ENCODE data around the gene WASF2. TPM values are rescaled to one million over a fixed set of nuclear protein-coding genes. Genes with fewer than 3 reads are reported as not detected.

WASF2 gene
- total and polyA plus RNA-seq, 12 donors: 17.4 to 159 (median 60.9) TPM

GRCh38 chr1:27451343-27451742, 38.6 kb downstream of the WASF2 start:
- DNase-seq: no peak
- Histone ChIP-seq H3K4me1 (replicated peaks in 1 of 2) (peaks cover 8 to 58% of the 10 kb centered on the region in 2 donors), H3K4me3 (no peak overlapping the region), H3K9me3 (replicated peaks in 1 of 3) (no peaks in the 10 kb centered on the region), H3K27me3 (no peaks in the 10 kb centered on the region), H3K27ac (peak overlapping the region in 1 of 5 donors; percentile 45), H3K36me3 (replicated peaks in 1 of 2) (no peaks in the 10 kb centered on the region)
- WGBS, 4 donors: 30 to 63% (median 53%) methylated on average over 1 of the region's 1 CpG
- no peak for TF ChIP-seq POLR2A (IDR thresholded peaks at IDR 0.05)
- TF ChIP-seq, protein P1, sequence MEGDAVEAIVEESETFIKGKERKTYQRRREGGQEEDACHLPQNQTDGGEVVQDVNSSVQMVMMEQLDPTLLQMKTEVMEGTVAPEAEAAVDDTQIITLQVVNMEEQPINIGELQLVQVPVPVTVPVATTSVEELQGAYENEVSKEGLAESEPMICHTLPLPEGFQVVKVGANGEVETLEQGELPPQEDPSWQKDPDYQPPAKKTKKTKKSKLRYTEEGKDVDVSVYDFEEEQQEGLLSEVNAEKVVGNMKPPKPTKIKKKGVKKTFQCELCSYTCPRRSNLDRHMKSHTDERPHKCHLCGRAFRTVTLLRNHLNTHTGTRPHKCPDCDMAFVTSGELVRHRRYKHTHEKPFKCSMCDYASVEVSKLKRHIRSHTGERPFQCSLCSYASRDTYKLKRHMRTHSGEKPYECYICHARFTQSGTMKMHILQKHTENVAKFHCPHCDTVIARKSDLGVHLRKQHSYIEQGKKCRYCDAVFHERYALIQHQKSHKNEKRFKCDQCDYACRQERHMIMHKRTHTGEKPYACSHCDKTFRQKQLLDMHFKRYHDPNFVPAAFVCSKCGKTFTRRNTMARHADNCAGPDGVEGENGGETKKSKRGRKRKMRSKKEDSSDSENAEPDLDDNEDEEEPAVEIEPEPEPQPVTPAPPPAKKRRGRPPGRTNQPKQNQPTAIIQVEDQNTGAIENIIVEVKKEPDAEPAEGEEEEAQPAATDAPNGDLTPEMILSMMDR (IDR thresholded peaks at IDR 0.05): no peak
- intact Hi-C loops (cut with DNase I): no loop called here

- no peaks in the 10 kb centered on the region for H3K27me3 ChIP-seq
- H3K4me1 ChIP-seq (replicated peaks in 1 of 2): peaks cover 8 to 58% of the 10 kb centered on the region in 2 donors
- H3K4me3 ChIP-seq: no peak overlapping the region
- H3K27ac ChIP-seq: peak overlapping the region in 1 of 5 donors; percentile 2
- no peak for DNase-seq
- TF ChIP-seq, protein P1 (IDR thresholded peaks at IDR 0.05): no peak
- TF ChIP-seq POLR2A (IDR thresholded peaks at IDR 0.05): no peak
- 87 to 93% (median 90%) methylated on average over 9 of the region's 9 CpGs for WGBS, 4 donors
- H3K9me3 ChIP-seq (replicated peaks in 1 of 3): no peaks in the 10 kb centered on the region
- H3K36me3 ChIP-seq (replicated peaks in 1 of 2): no peaks in the 10 kb centered on the region
- intact Hi-C loops (cut with DNase I): no loop called here
Observed at GRCh38 chr1:27448982-27449381, 41.0 kb downstream of the WASF2 start.

DNA sequence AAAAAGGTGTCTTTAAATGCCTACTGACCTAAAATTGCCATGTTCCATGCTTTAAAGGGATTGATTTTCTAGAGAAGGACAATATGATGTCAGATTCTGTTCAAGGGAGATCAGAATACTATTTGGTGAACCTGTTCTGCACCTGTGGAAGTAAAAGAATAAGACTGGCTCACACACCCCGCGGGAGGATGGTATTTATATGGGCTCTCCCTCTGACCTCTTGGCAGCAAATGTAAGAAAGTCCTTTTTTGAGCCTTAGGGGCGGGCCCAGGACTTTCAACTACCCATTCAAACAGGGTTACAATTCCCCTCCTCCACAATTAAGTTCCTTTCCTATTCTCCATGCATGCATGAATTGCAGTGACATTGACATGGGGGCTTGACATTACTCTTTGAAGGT, 42.1 kb downstream of the WASF2 start:
- peaks cover 8 to 58% of the 10 kb centered on the region in 2 donors for H3K4me1 ChIP-seq (replicated peaks in 1 of 2)
- no peak overlapping the region for H3K4me3 ChIP-seq
- H3K9me3 ChIP-seq (replicated peaks in 1 of 3): no peaks in the 10 kb centered on the region
- H3K27me3 ChIP-seq: no peaks in the 10 kb centered on the region
- TF ChIP-seq POLR2A (IDR thresholded peaks at IDR 0.05): no peak
- intact Hi-C loops (cut with DNase I): no loop called here
- WGBS, 4 donors: 51 to 72% (median 55%) methylated on average over 3 of the region's 3 CpGs
- H3K27ac ChIP-seq: no peak overlapping the region
- H3K36me3 ChIP-seq (replicated peaks in 1 of 2): no peaks in the 10 kb centered on the region
- DNase-seq: no peak

DNA sequence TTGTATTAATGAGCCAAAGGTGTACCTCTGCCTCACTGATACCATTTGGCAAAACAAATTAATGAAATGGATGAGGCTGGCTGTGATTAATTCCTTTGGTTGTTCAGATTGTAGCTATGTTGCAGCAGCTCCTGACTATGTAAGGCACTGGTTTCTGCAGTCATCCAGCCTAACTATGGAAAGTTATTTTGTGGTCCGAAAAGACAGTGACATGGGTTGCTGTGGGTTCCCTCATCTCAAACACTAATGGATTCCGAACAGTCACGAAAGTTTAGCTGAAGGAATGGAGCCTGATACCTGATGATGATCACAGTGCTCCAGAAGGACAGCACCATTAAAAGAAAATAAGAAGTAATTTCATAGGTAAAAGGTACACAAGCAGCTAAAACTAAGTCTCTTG, 42.6 kb downstream of the WASF2 start:
- no peaks in the 10 kb centered on the region for H3K9me3 ChIP-seq (replicated peaks in 1 of 3)
- 81 to 91% (median 86%) methylated on average over 3 of the region's 3 CpGs for WGBS, 4 donors
- no peaks in the 10 kb centered on the region for H3K27me3 ChIP-seq
- H3K36me3 ChIP-seq (replicated peaks in 1 of 2): no peaks in the 10 kb centered on the region
- TF ChIP-seq, protein P1 (IDR thresholded peaks at IDR 0.05): no peak
- TF ChIP-seq POLR2A (IDR thresholded peaks at IDR 0.05): no peak
- no peak overlapping the region for H3K4me3 ChIP-seq
- no peak for DNase-seq
- intact Hi-C loops (cut with DNase I): no loop called here
- peaks cover 8 to 58% of the 10 kb centered on the region in 2 donors for H3K4me1 ChIP-seq (replicated peaks in 1 of 2)
- peak overlapping the region in 1 of 5 donors; percentile 34 for H3K27ac ChIP-seq

- H3K9me3 ChIP-seq (replicated peaks in 1 of 3): no peaks in the 10 kb centered on the region
- H3K36me3 ChIP-seq (replicated peaks in 1 of 2): no peaks in the 10 kb centered on the region
- TF ChIP-seq POLR2A (IDR thresholded peaks at IDR 0.05): no peak
- TF ChIP-seq, protein P1 (IDR thresholded peaks at IDR 0.05): no peak
- no peak overlapping the region for H3K4me3 ChIP-seq
- 90 to 93% (median 92%) methylated on average over 6 of the region's 6 CpGs for WGBS, 4 donors
- peak overlapping the region in 1 of 5 donors; percentile 21 for H3K27ac ChIP-seq
- peaks cover 8 to 54% of the 10 kb centered on the region in 2 donors for H3K4me1 ChIP-seq (replicated peaks in 1 of 2)
- intact Hi-C loops (cut with DNase I): no loop called here
- no peak for DNase-seq
- no peaks in the 10 kb centered on the region for H3K27me3 ChIP-seq
Observed at GRCh38 chr1:27446496-27447020, 43.4 kb downstream of the WASF2 start.
